Right lung (tissue), 5 donors: ENCODE data around the gene IGF2. TPM values are rescaled to one million over a fixed set of nuclear protein-coding genes. Genes with fewer than 3 reads are reported as not detected.
A peak's percentile ranks its signal among the peaks of the same experiment; 100 is the strongest.

Experiments
- DNase-seq, 2 donors: peaks; one replicate each; pipeline ENCODE4 v3.0.0-alpha.2; 2013
- polyA plus RNA-seq, 5 donors: library from polyadenylated mRNA; unstranded; fragments of 120-200 nt; gene quantifications; one replicate each; pipeline versions ENCODE4 v1.2.1 to v1.2.3, GENCODE V29; 2013; ENCODE audit warnings: inconsistent platforms in 1 of 5, low replicate concordance in 1 of 5; ENCODE audit not compliant: insufficient read length in 5 of 5, insufficient read depth in 1 of 5

The IGF2 gene
- polyA plus RNA-seq, 5 donors = 70.5 to 249 (median 102) TPM

DNA sequence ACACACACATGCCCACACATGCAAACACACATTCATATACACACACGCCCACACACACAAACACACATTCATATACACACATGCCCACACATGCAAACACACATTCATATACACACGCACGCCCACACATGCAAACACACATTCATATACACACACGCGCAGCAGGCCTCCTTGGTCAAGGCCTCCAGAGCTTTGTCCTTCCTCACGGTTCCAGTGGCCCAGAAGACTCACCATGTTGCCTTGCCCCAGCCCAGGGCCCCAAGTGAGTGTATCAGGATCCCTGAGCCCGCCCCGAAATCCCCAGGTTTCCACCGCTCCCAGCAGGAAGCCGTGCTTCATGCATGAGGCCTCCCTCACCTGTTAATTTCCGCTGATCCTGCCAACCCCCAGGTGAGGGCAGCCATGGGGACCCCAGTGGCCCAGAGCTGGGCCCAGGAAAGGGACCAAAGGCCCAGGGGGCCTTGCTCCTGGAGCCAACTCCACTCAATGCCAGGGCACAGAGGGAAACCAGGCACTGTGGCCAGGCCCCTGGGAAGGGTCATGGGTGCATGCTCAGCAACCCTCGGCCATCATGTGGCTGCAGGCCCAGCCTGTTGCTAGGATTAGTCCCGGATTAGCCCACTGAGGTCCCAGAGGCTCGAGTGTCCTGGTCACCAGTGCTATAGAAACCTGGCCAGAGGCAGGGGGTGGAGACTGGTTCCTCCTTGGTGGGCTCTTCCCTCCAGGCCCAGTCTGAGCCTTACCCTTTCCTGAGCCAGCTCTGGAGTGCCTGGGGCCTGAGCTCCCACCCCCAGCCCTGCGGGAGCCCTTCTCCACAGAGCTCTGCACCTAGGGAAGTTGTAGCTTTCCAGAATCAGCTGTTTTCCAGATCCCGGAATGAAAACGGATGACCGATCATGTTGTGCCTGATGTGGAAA is 34.4 kb downstream of the IGF2 start:
- DNase-seq = no peak

DNA sequence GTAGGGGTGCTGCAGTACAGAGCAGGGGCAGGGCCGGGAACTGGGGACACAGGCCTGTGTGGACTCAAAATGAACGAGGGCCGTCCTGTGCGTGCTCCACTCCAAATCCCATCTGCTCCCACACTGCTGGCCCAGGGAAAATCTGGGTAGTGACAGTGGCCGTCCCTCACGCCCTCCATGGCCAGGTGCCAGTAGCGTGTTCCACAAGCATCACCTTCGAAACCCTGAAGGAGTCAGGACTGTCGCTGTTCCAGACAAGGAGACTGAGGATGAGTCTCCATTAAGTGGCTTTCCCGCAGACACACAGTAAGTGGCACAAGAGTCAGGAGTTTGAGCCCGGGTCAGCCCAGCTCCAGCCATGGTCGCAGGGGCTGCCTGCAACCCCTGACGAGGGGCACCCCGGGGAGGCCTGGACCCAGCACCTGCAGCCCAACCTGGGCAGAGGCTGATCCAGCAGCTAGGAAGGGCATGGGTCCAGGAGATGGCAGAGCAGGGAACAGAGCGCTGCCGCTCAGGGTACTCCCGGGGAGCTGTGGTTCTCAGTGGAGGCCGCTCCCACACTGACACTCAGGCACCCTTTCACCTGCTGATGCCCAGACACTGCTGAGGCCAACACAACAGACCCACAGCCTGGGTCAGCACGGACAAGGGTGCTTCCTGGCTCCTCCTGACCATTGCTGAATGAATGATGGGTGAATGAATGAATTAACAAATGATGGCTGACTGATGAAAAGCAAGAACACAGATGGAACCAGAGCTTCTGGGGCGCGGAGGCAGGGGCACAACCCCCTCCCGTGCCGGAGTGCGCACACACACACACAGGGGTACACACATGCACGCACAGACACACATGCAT is 35.3 kb downstream of the IGF2 start:
- no peak for DNase-seq

DNA sequence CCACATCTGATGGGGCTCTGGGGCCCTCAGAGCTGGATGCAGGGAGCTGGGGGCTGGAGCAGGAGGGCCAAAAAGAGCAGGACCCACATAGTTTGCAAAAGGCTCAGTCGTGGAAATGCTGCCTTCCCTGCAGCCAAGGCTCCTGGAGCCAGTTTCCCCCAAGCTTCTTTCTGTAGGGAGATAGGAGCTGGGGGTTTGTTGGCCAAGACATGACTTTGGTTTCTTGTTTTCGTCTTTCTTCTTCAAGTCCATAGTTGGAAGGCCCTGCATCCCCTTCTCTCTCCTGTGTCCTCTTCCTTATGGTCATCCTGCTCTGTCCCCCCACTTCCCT is 36.3 kb downstream of the IGF2 start:
- DNase-seq = no peak

DNA sequence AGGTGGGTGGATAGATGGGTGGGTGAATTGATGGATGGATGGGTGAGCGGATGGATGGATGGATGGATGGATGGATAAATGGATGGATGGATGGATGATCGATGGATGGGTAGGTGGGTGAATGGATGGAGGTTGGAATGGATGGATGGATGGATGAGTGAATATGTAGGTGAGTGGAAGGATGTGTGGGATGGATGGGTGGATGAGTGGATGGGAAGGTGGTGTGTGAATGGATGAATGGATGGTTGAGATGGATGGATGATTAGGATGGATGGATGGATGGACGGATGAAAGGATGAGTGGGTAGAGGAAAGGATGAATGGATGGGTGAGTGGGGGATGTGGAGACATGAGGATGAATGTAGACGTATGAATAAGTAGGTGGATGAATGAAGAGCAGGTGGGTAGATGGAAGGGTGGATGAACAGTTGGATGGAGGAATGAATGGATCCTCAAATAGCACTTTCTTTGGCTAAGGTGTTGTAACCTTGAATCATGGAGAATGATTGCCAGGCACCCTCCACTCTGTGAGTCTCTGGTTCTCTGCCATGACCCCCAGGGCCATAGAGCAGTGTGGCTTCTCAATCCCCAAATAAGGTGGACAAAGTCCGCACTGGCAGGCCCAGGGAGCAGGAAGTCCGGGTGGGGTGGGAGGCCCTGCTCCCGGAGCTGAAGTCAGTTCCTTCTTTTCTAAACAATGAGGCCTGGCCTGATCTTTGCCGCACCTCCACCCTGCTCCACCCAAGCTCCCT is 36.9 kb downstream of the IGF2 start:
- DNase-seq = no peak

DNA sequence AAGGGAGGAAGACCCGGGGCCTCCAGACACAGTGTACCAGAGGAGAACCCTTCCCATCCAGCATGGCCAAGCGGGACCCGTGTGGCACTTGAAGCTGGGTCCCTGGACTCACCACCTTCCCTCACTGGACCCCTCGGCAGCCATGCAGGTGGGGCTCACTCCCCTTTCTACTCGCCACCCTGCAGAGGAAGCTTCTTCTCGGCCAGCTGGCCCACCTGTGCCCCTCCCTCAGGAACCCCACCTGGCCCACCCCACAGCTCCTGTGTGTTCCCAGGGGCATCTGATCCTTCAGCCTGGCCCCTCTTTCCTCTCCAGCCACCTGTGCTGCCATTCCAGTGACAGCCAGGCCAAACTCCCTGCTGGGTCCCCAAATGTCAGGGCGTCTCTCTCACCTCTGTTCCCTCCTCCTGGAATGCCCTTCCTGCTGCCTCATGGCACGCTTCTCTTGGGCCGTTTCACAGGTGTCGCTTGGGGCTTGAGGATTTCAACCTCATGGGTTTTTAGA is 38.0 kb downstream of the IGF2 start:
- no peak for DNase-seq

DNA sequence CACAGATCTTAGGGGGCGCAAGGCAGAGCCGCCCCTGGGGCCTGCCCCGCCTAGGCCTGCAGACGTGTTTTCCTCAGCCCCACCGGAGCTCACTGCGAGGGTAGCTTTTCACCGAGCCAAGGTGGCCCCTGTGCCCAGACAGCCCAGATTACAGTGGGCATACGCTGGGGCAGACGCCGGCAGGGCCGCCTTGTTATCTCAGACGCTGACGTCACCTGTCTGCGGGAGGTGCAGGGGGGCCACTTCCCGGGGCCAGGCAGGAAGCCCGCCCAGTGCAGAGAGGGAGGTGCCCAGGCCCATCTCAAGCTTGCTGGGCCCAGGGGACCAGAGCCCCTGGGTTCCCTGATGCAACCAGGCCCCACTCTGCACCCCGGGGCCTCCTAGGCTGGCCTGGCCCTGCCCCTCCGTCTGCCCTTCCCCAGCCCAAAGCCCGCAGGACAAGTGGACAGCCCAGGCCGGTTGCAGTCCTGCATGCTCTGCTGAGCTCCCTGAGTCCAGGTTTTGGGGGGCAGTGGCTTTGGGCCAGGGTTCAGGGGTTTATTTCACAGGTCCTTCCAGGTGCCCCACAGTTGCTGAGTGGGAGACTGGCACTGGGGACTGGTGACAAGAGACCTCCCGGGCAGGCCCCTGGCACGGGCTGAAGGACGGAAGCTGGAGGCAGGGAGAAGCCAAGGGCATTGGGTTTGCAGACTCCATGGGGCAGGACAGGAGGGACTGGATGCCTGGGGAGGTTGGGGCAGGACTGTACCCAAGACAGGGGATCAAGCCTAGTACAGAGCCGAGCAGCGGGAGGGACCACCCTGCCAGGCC is 38.6 kb downstream of the IGF2 start:
- DNase-seq = peak in 1 of 2 donors; percentile 32

DNA sequence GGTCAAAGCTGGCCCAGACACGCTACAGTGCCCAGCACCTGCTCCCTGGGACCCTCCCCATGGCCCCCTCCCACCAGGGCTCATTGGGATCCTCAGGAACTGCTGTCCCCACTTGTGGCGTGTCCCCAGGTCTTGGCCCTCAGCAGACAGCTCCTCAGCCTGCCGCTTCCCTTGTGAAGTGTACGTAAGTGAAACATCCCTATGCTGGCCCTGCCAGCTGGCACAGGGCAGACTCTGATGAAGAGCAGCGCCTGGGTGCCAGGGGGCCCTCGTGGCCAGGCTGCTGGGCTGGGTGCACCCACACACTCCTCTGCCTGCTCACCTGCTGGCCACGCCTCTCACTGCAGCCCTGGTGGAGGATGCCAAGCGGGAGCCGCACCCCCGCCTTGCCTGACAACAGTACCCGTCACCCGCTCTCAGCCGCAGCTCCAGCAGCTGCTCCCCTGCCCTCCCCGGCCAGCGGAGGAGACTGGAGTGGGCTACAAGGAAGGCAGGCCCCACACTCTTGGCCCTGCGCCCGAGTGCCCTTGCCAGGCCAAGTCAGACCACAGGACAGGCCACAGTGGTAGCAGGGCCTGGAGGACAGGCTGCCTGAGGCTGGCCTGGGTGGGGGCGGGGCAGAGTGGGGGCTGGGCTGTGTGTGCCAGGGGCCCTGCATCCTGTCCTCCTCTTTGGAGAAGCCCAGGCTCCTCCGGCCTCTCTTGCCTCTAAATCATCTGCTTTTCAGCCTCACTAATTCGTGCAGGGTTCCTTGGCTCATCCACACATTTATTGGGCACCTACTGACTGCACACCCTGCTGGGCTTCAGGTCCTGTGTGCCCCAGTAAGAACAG is 39.5 kb downstream of the IGF2 start:
- peak; percentile 37 to 43 for DNase-seq

DNA sequence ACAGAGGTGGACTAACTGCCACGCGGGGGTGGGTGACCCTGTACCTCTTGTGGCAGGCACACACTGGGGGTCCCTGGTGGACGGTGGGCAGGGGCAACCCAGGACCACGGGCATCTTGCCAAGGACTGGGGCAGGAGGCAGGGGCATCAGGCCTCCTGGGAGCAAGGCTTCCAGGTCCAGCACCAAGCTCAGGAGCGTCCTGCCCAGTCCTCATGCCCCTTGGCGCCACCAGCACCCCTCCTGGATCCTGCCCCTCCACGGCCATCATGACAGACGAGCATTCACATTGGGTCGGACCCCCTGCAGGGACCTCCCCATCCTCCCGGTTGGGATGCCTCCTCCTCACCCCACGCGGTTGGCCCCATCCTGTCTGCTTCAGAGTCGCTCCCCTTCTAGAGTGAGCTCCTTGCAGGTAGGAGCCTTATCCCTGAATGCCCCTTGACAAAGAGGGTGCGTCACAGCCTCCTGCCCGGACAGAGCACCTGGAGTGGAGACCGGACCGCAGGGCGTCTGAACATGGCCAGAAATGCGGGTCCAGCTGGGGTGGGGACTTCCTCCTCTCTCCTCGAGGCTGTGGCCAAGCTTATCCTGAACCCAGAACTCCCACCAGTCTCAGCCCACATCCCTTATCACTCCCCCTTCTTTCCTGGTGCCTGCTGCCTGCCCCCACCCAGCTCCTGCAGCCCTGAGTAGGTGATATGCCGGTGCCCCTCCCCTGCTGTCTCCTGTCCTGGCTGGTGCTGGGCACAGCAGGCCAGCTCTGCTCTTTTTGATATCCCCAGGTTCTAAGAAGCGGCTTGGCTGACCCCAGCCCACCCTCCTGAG is 40.3 kb downstream of the IGF2 start:
- DNase-seq = no peak

DNA sequence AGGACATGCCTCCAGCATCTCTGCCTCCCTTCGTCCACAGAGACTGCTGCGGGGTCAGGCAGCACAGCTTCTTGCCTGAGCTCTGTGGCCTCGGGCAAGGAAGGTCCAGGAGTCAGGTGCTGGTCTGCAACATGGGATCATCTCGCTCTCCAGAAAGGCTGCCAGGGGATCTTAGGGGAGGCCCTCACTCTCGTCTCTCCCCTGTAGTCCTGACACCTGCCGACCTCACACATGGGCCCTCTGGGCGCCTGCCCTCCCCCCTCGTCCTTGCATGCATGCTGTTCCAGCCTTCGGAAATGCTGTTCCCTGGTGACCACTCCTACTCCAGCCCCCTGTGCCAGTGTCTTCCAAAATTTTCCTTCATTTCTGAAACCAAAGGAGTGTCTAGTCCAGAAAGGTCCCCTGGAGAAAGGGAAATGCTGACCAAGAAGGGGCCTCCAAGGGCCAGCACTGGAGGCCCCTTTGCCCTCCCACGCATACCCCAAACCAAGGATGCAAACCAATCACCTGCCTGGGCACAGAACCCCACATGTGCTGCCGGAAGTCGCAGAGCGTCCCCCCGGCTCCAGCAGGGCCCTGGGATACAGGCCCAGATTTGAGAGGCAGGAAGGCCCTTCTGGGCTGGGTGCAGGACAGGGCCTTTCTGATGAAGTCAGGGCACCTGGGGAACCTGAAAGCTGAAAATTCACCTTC is 41.0 kb downstream of the IGF2 start:
- DNase-seq = no peak

DNA sequence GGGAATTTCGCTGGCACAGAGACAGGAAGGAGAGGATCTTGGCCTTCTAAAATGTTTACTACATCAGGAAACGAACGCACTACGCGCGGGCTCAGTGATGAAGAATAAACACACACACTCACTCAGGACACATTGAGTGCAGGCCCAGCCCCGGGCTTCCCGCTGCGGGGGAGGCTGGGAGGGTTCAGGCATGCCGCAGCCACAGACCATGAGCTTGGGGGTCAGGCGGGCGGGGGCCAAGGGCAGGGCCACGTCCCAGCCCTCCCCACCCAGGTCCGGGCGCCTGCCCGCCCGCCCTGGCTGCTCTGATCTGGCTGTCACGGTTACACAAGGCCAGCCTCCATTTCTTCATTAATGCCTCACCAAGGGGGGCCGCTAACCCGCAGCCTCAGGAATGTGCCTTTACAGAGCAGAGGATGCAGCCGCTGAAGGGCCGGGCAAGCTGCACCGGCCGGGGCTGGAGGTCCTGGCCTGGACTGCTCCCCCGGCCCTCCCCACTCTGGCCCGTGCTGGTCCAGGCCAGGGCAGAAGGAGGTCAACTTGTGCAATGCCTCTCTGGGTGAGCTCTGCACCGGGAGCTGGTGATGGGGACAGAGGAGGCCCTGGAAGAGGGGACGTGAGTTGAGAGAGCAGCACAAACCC is 41.7 kb downstream of the IGF2 start:
- DNase-seq = peak; percentile 70 to 78

DNA sequence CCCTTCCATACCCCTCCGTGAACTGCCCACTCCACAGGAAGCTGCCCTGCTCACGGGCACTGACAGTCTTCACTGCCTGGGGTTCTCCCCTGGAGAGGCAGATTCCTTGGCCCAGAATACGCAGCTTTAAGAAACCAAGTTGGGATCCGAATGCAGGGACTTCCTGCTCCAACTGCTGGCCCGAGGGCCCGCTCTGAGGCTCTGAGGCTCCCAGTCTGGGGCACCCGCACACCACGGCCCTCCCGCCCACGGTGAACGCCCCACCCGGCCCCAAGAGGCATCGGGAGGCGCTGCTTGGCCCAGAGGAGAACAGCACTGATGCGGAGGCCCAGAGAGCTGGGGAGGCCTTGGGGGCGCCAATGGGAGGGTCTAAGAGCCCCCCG is 42.3 kb downstream of the IGF2 start:
- DNase-seq = no peak

DNA sequence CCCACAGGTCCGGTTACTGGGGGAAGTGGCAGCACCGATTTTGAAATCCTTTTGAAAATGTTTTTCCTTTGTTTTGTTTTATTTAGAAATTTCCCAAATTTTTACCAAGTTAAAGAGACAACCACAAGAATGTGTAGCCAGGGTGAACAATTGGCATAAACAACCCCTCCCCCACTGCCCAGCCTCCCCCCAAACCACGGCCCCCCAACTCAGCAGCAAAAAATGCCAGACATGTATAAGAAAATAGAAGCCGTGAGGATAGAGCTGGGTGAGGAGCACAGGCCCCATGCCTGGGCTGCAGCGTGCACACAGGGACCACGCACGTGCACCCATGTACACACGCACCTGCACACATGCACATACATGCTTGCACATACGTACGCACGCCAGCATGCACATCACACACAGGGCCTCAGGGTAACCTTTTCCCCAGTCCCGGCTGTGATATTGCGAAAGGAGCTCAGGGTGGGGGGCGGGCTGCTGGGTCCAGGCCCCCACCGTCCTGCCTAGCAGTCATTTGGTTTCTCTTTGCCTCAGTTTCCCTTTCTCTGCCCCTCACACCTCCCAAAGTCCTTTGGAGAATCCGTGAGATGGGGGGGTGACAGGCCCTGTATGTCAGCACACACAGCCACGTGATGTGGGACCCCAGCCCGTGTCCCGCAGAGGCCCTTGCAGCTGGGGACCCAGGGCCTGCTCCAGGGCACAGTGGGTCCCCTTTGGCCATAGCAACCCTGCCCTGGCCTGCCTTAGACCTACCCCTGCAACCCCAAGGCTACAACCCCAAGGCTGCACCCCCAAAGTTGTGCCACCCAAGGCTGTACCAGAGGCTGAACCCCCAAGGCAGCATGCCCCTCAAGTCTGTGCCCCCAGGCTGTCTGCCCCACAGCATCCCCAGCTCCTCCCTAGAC is 42.9 kb downstream of the IGF2 start:
- no peak for DNase-seq

DNA sequence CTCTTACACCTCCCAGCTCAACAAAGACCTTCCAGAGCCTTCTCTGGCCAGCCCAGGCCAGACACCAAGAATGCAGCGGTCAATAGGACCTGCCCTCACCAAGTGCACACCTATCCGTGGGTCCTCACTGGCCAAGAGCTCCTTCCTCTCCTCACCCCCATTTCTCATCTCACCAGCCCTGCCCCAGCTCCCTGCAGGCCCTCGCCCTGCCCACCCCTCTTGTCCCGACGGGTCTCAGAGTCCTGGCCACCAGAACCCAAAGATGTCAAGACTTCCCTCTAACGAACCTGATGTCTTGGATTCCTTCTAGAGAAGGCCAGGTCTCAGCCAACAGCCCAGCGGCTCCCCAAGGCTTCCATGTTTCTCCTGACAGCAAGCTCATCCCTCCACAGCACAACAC is 43.6 kb downstream of the IGF2 start:
- no peak for DNase-seq

DNA sequence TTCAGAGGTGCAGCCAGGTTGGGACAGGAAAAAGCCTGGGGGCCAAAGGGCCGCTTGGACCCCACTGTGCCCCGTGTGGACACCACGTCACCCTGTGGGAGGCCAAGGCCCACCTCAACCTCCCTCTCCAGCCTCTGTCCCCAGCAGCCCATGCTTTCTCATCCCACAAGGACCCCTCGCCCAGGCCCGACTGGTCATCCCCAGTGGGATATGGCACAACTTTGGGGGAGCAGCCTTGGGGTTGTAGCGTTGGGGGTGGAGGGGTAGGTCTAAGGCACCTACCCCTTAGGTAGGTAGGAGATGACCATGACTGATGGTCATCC is 44.0 kb downstream of the IGF2 start:
- no peak for DNase-seq

DNA sequence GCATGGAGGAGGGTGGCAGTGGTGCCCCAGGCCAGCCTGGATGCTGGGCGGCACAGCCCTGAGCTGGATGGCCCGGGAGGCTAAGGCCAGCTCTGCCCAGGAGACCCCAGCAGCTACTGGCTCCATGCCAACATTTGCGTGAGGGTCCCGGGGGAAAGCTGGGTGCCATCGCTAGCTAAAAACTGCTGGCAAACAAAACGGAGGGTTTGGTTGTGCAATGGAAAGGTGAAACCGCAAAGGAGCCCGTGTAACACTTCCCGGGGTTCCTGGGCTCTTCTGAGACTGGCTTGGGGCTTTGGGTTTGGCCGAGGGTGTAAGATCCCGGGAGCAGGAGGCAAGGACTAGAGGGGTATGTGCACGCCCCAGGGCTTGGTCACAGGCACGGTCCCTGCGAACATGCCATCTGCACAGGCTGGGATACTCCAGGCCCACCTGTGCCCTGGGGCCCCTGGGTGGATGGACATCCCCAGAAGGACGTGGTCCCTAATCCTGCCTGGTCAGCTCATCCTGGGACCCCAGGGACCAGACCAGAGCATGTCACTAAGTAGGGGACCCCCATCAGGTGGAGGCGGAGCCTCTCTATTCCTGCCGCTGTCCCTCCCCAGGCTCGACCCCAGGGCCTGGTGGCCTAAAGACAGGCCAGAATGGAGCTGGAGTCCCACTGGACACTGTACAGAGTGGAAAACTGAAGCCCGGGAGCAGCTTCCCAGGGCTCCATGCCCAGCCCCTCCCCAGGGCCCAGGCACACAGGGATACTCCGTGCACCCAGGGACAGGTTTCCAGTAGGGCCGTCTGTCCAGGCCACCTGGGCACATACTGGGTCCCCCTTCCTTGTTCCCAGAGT is 44.6 kb downstream of the IGF2 start:
- DNase-seq = no peak
